ENCODE data around the gene IER5. TPM values are rescaled to one million over a fixed set of nuclear protein-coding genes. Genes with fewer than 3 reads are reported as not detected.

The IER5 gene
- total and polyA plus RNA-seq, 9 of the 15 experiments (the other 6 are each of a cell fraction or from before 2014, with no cell fraction given): 2.4 to 32.1 (median 12.0) TPM

GRCh38 chr1:181089676-181090544 is 1.4 kb downstream of the IER5 start:
- TSS peak; percentile 35 for BruUV-seq (replicated peaks)
- POLR2A ChIA-PET: interaction anchor here (0.6 to 10.3 kb wide), 48 partner anchors 10 to 1695 kb away, joined by 3 to 257 read pairs (median 5); partner anchors contain the start of gene STX6
- in situ Hi-C loops (cut with MboI): no loop called here
- peak in 1 of 2 experiments; percentile 52; a peak in 1 of 4 replicates for TF ChIP-seq SRF (CRISPR knock-in tag; IDR thresholded peaks at IDR 0.05)
- TF ChIP-seq ATF1 (CRISPR knock-in tag; IDR thresholded peaks at IDR 0.05): no peak
- TF ChIP-seq ATF1 (tag; IDR thresholded peaks at IDR 0.05): peak; percentile 38
- TF ChIP-seq PHF20 (IDR thresholded peaks at IDR 0.05; ENCODE audit: partially characterized antibody): no peak
- TF ChIP-seq KDM4B (IDR thresholded peaks at IDR 0.05; ENCODE audit: borderline replicate concordance in 2 of 2, low read depth in 1 of 2): peak in 1 of 2 experiments; percentile 71; a peak in 1 of 4 replicates
- TF ChIP-seq KDM2B (CRISPR knock-in tag; IDR thresholded peaks at IDR 0.05): peak; percentile 51
- peak; percentile 13; the same call in 1 of the 2 replicates for TF ChIP-seq CREB3L1 (IDR thresholded peaks at IDR 0.05; ENCODE audit: borderline replicate concordance, low read depth)
- TF ChIP-seq ZFX (CRISPR knock-in tag; IDR thresholded peaks at IDR 0.05): peak; percentile 87
- TF ChIP-seq SAFB (IDR thresholded peaks at IDR 0.05; ENCODE audit: borderline replicate concordance, low read depth, low read length): 0 out of 2 replicates have a peak, but pooled peaks have one; percentile 23
- TF ChIP-seq RBBP5 (IDR thresholded peaks at IDR 0.05; ENCODE audit: borderline replicate concordance, insufficient read depth, low read length, poor library complexity, severe bottlenecking): peak; percentile 86
- 0 out of 2 replicates have a peak, but pooled peaks have one; percentile 17 for TF ChIP-seq SMARCC2 (IDR thresholded peaks at IDR 0.05; ENCODE audit: low read depth)
- peak in 1 of 2 experiments; percentile 78; a peak in 2 of 4 replicates for TF ChIP-seq HDAC1 (IDR thresholded peaks at IDR 0.05)
- peak; percentile 57 for TF ChIP-seq NKRF (IDR thresholded peaks at IDR 0.05; ENCODE audit: borderline replicate concordance)
- TF ChIP-seq CGGBP1 (CRISPR knock-in tag; IDR thresholded peaks at IDR 0.05): no peak
- TF ChIP-seq SMARCB1 (IDR thresholded peaks at IDR 0.05; ENCODE audit: insufficient read length, low read depth): peak; percentile 26
- TF ChIP-seq ZNF586 (CRISPR knock-in tag; conservative IDR thresholded peaks at IDR 0.05): no peak

More at GRCh38 chr1:181089676-181090544, 1.4 kb downstream of the IER5 start:
- peaks cover 32% of the 10 kb centered on the region for H3K36me3 ChIP-seq (ENCODE audit: control insufficient read depth, insufficient read depth, low read length)
- under 1% methylated on average over 48 of the region's 48 CpGs for WGBS (ENCODE audit: insufficient coverage, low coverage, missing lambda C conversion rate)
- no peaks in the 10 kb centered on the region for H3K27me3 ChIP-seq (ENCODE audit: control insufficient read depth in 2 of 2, insufficient read depth in 2 of 2, low read length in 2 of 2)
- no peaks in the 10 kb centered on the region for H3K9me1 ChIP-seq (ENCODE audit: control insufficient read depth, insufficient read depth, low read length)
- peaks cover 51% of the 10 kb centered on the region for H3K79me2 ChIP-seq (ENCODE audit: control insufficient read depth, insufficient read depth, low read length)
- DNase-seq (ENCODE audit: extremely low read depth in 1 of 4, low spot score in 3 of 4) (peak; percentile 68 to 85 (median 81)), ATAC-seq (peak; percentile 58), FAIRE-seq (no peak)
- H2AFZ ChIP-seq (ENCODE audit: low read depth, low read length): no peak overlapping the region
- peak overlapping the region; percentile 84 for H3K4me3 ChIP-seq
- peaks cover 35% of the 10 kb centered on the region for H4K20me1 ChIP-seq (replicated peaks; ENCODE audit: control insufficient read depth, insufficient read depth, low read length)
- intact Hi-C loops (cut with micrococcal nuclease): loop anchor here (5.0 to 10.0 kb wide), 3 partner anchors 163 to 573 kb away; no protein-coding TSS in a partner anchor
- no peaks in the 10 kb centered on the region for H3K9me3 ChIP-seq (replicated peaks; ENCODE audit: control insufficient read depth, insufficient read depth, low read depth, low read length)
- CTCF ChIA-PET (ENCODE audit: low intra/inter-chr PET ratio): no interaction called here
- H3K4me1 ChIP-seq (replicated peaks in 1 of 2; ENCODE audit: control insufficient read depth in 2 of 2, insufficient read depth in 2 of 2, low read length in 2 of 2): peaks cover 21 to 34% of the 10 kb centered on the region in 2 experiments
- H3K27ac ChIP-seq (ENCODE audit: extremely low read depth, low read depth, low read length): peak overlapping the region; percentile 82
- H3K9ac ChIP-seq (ENCODE audit: insufficient read depth in 1 of 2, low read depth in 2 of 2, low read length in 2 of 2): peak overlapping the region; percentile 83 to 95
- peak overlapping the region; percentile 88 for H3K4me2 ChIP-seq (ENCODE audit: insufficient read depth, low read length)
